Measurements from ENCODE around the gene CELF2. TPM values are rescaled to one million over a fixed set of nuclear protein-coding genes. Genes with fewer than 3 reads are reported as not detected.

The CELF2 gene
- total and polyA plus RNA-seq, 2 of the 4 experiments (the other 2 are of a cell fraction), result 3.5 to 6.6 TPM

- H3K14ac ChIP-seq (replicated peaks; ENCODE audit: low read depth, low read length), result no peak overlapping the region
- no peak overlapping the region for H3K4me3 ChIP-seq (ENCODE audit: insufficient read depth, low read depth, low read length)
- no peak overlapping the region for H3K4me2 ChIP-seq (ENCODE audit: low read depth, low read length)
- H3K56ac ChIP-seq (ENCODE audit: extremely low read depth, insufficient read depth, low read length), result no peak overlapping the region
- H3K4ac ChIP-seq (ENCODE audit: low read depth, low read length), result no peak overlapping the region
- H3K36me3 ChIP-seq (ENCODE audit: control insufficient read depth, insufficient read depth, low read length), result no peaks in the 10 kb centered on the region
- in situ Hi-C loops (cut with MboI; ENCODE audit: low sequenced_read_pairs) (no loop called here), intact Hi-C loops (cut with micrococcal nuclease) (no loop called here), dilution Hi-C loops (cut with HindIII; ENCODE audit: low sequenced_read_pairs, unreplicated experiment) (no loop called here)
- no peak overlapping the region for H2AK5ac ChIP-seq (ENCODE audit: low read depth, low read length)
- ChIA-PET CTCF (no interaction called here), POLR2A (ENCODE audit: unreplicated experiment) (no interaction called here)
- no peak overlapping the region for H2AK9ac ChIP-seq (replicated peaks; ENCODE audit: low read depth, low read length, poor library complexity)
- ATAC-seq (ENCODE audit: low read depth) (no peak), DNase-seq (no peak)
- no peak overlapping the region for H2BK5ac ChIP-seq (ENCODE audit: low read depth, low read length, poor library complexity, severe bottlenecking)
- WGBS, 2 experiments (ENCODE audit: extremely low coverage in 2 of 2, insufficient read length in 1 of 2), result 100% methylated on average over 2 of the region's 7 CpGs; no CpG with 5 or more reads in 1 of the 2 experiments
- no peaks in the 10 kb centered on the region for H3K79me1 ChIP-seq (ENCODE audit: low read depth in 1 of 2, low read length in 2 of 2)
- no peak overlapping the region for H2AFZ ChIP-seq (replicated peaks; ENCODE audit: low read length, poor library complexity)
- H4K5ac ChIP-seq (ENCODE audit: low read depth, low read length), result no peak overlapping the region
- H3K27me3 ChIP-seq (ENCODE audit: control insufficient read depth, insufficient read depth, low read length), result no peaks in the 10 kb centered on the region
- H3K18ac ChIP-seq (ENCODE audit: low read depth, low read length), result no peak overlapping the region
- peaks cover 7% of the 10 kb centered on the region for H3K9me3 ChIP-seq (ENCODE audit: control insufficient read depth, insufficient read depth, low read length)
- no peak overlapping the region for H4K8ac ChIP-seq (ENCODE audit: low read depth in 2 of 2, low read length in 2 of 2)
- no TSS peak for BruUV-seq (replicated peaks)
- H4K91ac ChIP-seq (ENCODE audit: insufficient read depth, low read depth, low read length), result no peak overlapping the region
- H4K20me1 ChIP-seq (ENCODE audit: insufficient read depth, low read length), result no peaks in the 10 kb centered on the region
- TF ChIP-seq FOS (IDR thresholded peaks at IDR 0.05; ENCODE audit: low read depth, low read length) (no peak), RAD21 (IDR thresholded peaks at IDR 0.05; ENCODE audit: low read length) (no peak), CHD1 (IDR thresholded peaks at IDR 0.05; ENCODE audit: low read depth, low read length) (no peak), NFE2L2 (IDR thresholded peaks at IDR 0.05; ENCODE audit: low read depth, low read length) (no peak), CEBPB (IDR thresholded peaks at IDR 0.05; ENCODE audit: low read depth, low read length) (no peak), MAZ (IDR thresholded peaks at IDR 0.05; ENCODE audit: borderline replicate concordance, low read depth, low read length) (no peak), USF2 (IDR thresholded peaks at IDR 0.05; ENCODE audit: low read depth, low read length) (no peak)
- no peak overlapping the region for H2BK15ac ChIP-seq (ENCODE audit: low read depth, low read length)
- H3K23ac ChIP-seq (ENCODE audit: low read depth, low read length), result no peak overlapping the region
- no peaks in the 10 kb centered on the region for H3K4me1 ChIP-seq (ENCODE audit: control insufficient read depth, insufficient read depth, low read length)
- H3K27ac ChIP-seq (ENCODE audit: insufficient read depth, low read length), result no peak overlapping the region
- H3K9me1 ChIP-seq (ENCODE audit: insufficient read depth, low read length), result no peaks in the 10 kb centered on the region
- no peak overlapping the region for H3K9ac ChIP-seq (ENCODE audit: low read depth, low read length)
- no peak overlapping the region for H2BK120ac ChIP-seq (ENCODE audit: low read depth, low read length)
- no peak overlapping the region for H2BK20ac ChIP-seq (ENCODE audit: low read depth, low read length)
Measured at GRCh38 chr10:11355592-11355991, 337.9 kb downstream of the CELF2 start.
